Suppressor macrophage (primary cell): ENCODE data around the gene MINDY1.

Experiments
- DNase-seq, 4 experiments: peaks; one replicate each; pipeline ENCODE4 v3.0.0-alpha.2; 2020 to 2022

The MINDY1 gene

DNA sequence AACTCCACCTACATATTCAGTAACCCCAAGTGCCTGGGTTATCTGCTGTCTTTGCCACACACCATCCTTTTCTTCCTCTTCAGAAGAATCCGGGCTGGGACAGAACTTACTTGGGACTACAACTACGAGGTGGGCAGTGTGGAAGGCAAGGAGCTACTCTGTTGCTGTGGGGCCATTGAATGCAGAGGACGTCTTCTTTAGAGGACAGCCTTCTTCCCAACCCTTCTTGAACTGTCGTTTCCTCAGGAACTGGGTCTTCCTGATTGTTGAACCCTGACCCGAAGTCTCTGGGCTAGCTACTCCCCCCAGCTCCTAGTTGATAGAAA lies 42.6 kb downstream of the MINDY1 start:
- no peak for DNase-seq

DNA sequence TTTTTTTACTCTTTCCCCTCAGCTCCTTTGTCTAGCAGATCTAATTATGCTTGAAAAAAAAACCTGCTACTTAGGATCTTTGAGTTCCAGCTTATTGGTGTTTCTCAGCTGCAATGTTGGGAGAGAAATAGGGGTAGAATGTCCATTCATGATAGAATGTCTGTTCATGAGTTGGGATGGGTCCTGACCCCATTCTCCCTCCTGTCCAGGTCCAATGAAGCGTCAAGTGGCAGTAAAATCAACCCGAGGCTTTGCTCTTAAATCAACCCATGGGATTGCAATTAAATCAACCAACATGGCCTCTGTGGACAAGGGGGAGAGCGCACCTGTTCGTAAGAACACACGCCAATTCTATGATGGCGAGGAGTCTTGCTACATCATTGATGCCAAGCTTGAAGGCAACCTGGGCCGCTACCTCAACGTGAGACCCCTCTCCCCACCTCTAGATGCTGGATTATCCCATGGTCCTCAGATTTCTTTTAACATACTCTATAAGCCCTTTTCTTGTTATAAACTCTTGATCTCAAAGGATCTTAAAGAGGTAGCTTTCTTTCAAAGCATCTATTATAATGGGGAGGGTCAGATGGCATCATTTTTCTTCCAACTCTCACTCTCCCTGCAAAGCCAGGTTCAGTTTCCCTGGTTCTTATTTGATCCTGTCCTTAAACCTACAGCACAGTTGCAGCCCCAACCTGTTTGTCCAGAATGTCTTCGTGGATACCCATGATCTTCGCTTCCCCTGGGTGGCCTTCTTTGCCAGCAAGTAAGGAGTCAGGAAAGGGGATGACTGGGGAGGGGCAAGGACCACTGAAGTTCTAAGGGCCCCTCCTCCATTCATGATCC lies 43.2 kb downstream of the MINDY1 start:
- no peak for DNase-seq

DNA sequence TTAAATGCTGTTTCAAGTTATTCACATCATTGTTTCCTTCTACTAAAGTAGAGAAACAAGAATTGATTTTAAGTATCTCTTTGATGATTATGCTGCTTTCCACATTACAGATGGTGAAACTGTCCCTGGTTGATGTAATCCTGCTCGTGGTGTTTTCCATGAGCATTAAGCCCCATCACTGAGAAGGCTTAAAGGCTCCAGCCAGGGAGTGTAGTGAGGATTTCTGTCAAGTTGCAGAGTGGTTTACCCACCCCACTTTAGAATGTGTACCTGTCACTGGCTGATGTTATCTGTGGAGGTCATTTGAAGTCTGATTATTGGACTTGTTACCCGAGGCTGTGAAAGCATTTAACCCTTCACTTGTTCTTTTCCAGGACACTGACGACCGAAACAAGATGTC lies 44.9 kb downstream of the MINDY1 start:
- DNase-seq: no peak

DNA sequence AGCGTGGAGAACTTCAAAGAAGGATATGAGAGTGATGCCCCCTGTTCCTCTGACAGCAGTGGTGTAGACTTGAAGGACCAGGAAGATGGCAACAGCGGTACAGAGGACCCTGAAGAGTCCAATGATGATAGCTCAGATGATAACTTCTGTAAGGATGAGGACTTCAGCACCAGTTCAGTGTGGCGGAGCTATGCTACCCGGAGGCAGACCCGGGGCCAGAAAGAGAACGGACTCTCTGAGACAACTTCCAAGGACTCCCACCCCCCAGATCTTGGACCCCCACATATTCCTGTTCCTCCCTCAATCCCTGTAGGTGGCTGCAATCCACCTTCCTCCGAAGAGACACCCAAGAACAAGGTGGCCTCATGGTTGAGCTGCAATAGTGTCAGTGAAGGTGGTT lies 46.1 kb downstream of the MINDY1 start:
- no peak for DNase-seq

DNA sequence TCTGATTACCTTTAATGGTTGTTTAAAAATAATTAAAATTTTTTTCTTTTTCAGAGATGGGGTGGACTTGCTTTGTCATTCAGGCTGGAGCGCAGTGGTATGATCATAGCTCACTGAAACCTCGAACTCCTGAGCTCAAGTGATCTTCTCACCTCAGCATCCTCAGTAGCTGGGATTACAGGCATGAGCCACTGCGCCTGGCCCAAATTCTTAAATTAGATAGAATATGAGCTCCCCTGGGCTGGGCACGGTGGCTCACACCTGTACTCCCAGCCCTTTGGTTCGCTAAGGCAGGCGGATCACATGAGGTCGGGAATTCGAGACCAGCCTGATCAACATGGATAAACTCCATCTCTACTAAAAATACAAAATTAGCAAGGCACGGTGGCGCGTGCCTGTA lies 49.0 kb downstream of the MINDY1 start:
- no peak for DNase-seq

DNA sequence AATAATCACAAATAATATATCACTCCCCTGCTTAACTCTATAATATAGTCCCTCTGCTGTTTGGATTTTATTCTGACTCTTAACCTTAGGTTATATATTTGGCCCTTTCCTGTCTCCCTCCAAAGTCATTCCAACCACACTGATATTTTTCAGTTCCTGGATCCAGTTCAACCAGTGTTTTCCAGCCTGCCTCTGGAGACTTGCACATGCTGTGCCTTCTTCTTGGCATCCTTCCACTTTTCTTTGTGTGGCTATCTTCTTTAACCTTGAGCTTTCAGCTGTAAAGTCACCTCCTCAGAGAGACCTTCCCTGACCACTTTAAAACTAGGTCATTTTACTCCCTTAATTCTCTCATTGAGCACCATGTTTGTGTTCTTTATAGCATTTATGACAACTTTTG lies 51.4 kb downstream of the MINDY1 start:
- no peak for DNase-seq

DNA sequence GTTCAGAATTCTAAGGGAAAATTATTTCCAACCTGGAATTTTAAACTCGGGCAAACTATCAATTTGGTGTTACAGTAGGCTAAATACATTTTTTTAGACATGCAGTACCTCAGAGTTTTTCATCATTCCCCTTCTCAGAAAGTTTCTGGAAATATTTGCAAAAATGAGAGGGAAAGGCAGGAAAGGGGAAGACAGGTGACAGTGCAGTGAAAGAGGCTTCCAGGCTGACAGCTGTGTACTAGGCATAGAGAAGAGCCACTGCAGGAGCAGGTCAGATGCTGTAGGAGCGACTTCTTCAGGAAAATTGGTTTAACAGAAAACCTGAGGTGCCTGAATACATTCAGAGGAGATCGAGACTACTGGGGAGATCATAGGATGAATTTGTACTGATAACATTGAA lies 52.0 kb downstream of the MINDY1 start:
- no peak for DNase-seq
